BJ (cell line): ENCODE results near the gene AMOTL2. TPM values are rescaled to one million over a fixed set of nuclear protein-coding genes. Genes with fewer than 3 reads are reported as not detected.

ENCODE experiments used
- CTCF ChIA-PET: fragments of 350-600 bp; formaldehyde crosslinking; extraction: SDS; loops from one replicate; lab custom pipeline; 2021; ENCODE audit warnings: antibody characterized with exemption, inconsistent platforms; lab: Yijun Ruan, JAX
- POLR2A ChIA-PET: fragments of 300-600 bp; sonication (Branson Sonifier 250); formaldehyde crosslinking; extraction: SDS; loops from one replicate; lab custom pipeline; 2021; ENCODE audit warnings: antibody characterized with exemption; lab: Charles Lee
- DNase-seq: peaks from one replicate; pipeline ENCODE4 v3.0.0-alpha.2; 2011; ENCODE audit warnings: low read depth
- H3K27me3 ChIP-seq: 2 replicates; pipeline ENCODE4 v1.6.0; 2011; ENCODE audit warnings: low read length; ENCODE audit not compliant: control insufficient read depth, insufficient read depth
- H3K36me3 ChIP-seq: 2 replicates; pipeline ENCODE4 v1.5.1; 2011; ENCODE audit warnings: low read length; ENCODE audit not compliant: control insufficient read depth, insufficient read depth
- H3K4me3 ChIP-seq: 2 replicates; pipeline ENCODE4 v1.5.1; 2011; ENCODE audit warnings: low read depth, mild to moderate bottlenecking, control low read depth, low read length
- polyA plus RNA-seq: library from polyadenylated mRNA; depleted of rRNA; stranded (reverse); fragments of >200 nt; gene quantifications from 2 replicates; pipeline ENCODE4 v1.2.3, GENCODE V29; 2011
- TF ChIP-seq, protein P1 (sequence below): IDR thresholded peaks from 2 replicates; pipeline ENCODE4 v1.5.1; 2011; ENCODE audit warnings: low read depth, mild to moderate bottlenecking, control low read depth, inconsistent platforms, low read length, moderate library complexity; ENCODE audit not compliant: insufficient read depth

The AMOTL2 gene
- polyA plus RNA-seq, 1 experiment, result 199 TPM

GRCh38 chr3:134355416-134355815 is 18.8 kb downstream of the AMOTL2 start:
- ChIA-PET POLR2A (interaction anchor here (1.4 kb wide), 1 partner anchor 42 kb away, joined by 3 read pairs; no protein-coding TSS in a partner anchor), CTCF (interaction anchor here (1.0 to 2.3 kb wide), 4 partner anchors 9 to 120 kb away, joined by 3 to 10 read pairs (median 5); no protein-coding TSS in a partner anchor)
- TF ChIP-seq, protein P1, sequence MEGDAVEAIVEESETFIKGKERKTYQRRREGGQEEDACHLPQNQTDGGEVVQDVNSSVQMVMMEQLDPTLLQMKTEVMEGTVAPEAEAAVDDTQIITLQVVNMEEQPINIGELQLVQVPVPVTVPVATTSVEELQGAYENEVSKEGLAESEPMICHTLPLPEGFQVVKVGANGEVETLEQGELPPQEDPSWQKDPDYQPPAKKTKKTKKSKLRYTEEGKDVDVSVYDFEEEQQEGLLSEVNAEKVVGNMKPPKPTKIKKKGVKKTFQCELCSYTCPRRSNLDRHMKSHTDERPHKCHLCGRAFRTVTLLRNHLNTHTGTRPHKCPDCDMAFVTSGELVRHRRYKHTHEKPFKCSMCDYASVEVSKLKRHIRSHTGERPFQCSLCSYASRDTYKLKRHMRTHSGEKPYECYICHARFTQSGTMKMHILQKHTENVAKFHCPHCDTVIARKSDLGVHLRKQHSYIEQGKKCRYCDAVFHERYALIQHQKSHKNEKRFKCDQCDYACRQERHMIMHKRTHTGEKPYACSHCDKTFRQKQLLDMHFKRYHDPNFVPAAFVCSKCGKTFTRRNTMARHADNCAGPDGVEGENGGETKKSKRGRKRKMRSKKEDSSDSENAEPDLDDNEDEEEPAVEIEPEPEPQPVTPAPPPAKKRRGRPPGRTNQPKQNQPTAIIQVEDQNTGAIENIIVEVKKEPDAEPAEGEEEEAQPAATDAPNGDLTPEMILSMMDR, result no peak
- H3K36me3 ChIP-seq, result peaks cover 50% of the 10 kb centered on the region
- DNase-seq, result no peak
- no peaks in the 10 kb centered on the region for H3K27me3 ChIP-seq
- H3K4me3 ChIP-seq, result no peak overlapping the region

- TF ChIP-seq, protein P1, result no peak
- POLR2A ChIA-PET, result interaction anchor here (1.4 kb wide), 1 partner anchor 42 kb away, joined by 3 read pairs; no protein-coding TSS in a partner anchor
- Histone ChIP-seq H3K27me3 (no peaks in the 10 kb centered on the region), H3K36me3 (peaks cover 44% of the 10 kb centered on the region), H3K4me3 (no peak overlapping the region)
- CTCF ChIA-PET, result interaction anchor here (1.0 to 2.3 kb wide), 8 partner anchors 9 to 143 kb away, joined by 3 to 10 read pairs (median 4); no protein-coding TSS in a partner anchor
- DNase-seq, result no peak
Measured at GRCh38 chr3:134354612-134355251, 19.5 kb downstream of the AMOTL2 start.

DNA sequence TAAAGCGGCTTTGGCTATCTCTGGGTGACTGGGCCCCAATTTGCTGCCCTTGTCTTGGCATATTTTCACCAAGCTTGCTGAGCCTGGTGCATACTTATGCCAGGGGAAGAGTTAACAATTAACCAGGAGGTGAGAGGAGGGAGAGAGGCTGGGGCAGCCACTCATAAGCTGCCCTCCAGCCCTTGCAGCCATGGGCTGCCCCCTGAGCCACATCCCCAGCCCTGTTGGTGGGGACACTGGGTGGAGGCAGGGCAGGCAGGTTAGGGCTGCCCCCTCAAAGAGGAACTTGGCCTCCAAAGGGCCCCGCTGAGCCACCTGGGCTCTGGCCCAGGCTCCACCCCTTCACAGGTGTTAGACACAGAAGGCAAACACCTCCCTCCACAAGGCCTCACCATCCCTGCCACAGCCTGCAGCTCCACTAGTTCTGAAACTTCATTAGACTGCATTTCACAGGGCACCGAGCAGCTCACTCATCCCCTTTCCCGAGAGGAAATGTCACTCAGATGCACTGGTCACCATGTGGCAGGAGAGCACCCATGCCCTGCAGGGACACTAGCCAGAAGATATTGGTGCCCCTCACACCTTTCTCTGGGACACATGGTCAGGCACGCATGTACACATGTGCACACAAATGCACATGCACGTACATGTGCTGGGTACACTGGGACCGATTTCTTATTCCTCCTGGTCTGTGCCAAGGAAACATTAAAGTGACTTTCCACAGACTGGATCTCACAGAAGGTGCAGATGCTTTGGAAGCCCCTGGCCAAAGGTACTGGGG is 20.2 kb downstream of the AMOTL2 start:
- no peak for DNase-seq
- TF ChIP-seq, protein P1, result no peak
- ChIA-PET CTCF (interaction anchor here (0.6 to 1.9 kb wide), 10 partner anchors 8 to 142 kb away, joined by 3 to 7 read pairs (median 3); no protein-coding TSS in a partner anchor), POLR2A (interaction anchor here (0.8 to 1.4 kb wide), 2 partner anchors 11 to 41 kb away, joined by 3 read pairs; no protein-coding TSS in a partner anchor)
- Histone ChIP-seq H3K4me3 (no peak overlapping the region), H3K36me3 (peaks cover 36% of the 10 kb centered on the region), H3K27me3 (no peaks in the 10 kb centered on the region)

DNA sequence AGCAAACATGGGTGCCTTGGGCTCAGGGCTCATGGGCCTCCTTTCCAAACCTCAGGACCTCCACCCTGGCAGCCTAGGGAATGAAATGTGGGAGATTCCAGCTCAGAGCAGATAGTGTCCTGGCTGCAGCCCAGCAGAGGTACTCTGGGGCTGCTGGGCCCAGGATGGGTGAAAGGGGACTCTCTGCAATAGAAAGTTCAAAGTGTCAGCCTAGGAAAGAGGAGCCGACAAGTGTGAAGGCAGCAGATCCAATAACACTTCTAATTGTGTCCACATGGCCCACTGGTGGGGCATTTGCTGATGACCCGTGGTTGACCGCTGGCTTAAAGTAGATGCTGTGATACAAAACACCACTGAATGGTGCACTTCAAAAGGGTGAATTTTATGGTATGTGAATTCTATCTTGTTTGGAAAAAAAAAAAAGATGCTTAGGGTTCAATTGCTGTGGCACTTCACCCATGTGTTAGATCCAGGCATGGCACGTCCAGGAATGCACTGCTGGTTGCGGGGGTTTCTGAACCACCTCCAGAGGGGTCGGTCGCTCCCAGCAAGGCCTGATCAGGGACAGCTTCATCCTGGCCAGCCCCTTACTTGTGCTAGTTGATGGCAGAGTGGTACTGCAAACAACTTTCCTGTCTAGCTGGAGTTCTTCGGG is 20.9 kb downstream of the AMOTL2 start:
- ChIA-PET CTCF (interaction anchor here (0.6 to 1.9 kb wide), 10 partner anchors 8 to 1666 kb away, joined by 3 to 7 read pairs (median 3); no protein-coding TSS in a partner anchor), POLR2A (interaction anchor here (0.8 to 1.1 kb wide), 2 partner anchors 12 to 19 kb away, joined by 3 read pairs; no protein-coding TSS in a partner anchor)
- peaks cover 30% of the 10 kb centered on the region for H3K36me3 ChIP-seq
- TF ChIP-seq, protein P1, result no peak
- H3K4me3 ChIP-seq, result no peak overlapping the region
- DNase-seq, result no peak
- H3K27me3 ChIP-seq, result no peaks in the 10 kb centered on the region
